Tibial nerve (tissue), 3 donors: ENCODE data around the gene KIF22.

Source experiments
- CTCF ChIP-seq, 5 experiments: fragments of 200-600 bp in 3 of 5; fragments of 450-650 bp in 2 of 5; sonication (generic) in 3 of 5; IDR thresholded peaks; one replicate each; pipeline ENCODE4 v1.5.1; 2016 to 2019; ENCODE audit warnings: antibody characterized with exemption in 5 of 5, mild to moderate bottlenecking in 3 of 5, moderate library complexity in 2 of 5
- POLR2A ChIP-seq, 2 donors: fragments of 450-650 bp; IDR thresholded peaks; one replicate each; pipeline ENCODE4 v1.6.1; 2017; ENCODE audit warnings: antibody characterized with exemption in 2 of 2, mild to moderate bottlenecking in 2 of 2, moderate library complexity in 2 of 2

GRCh38 chr16:29809031-29809747, 18.6 kb downstream of the KIF22 start:
- TF ChIP-seq CTCF (IDR thresholded peaks at IDR 0.05) (no peak), POLR2A (IDR thresholded peaks at IDR 0.05) (no peak)
